CD4-positive, alpha-beta T cell treated with Interleukin-15 for 4 hours (primary cell): ENCODE data around the gene PAPPA.

Experiments
- DNase-seq: peaks from one replicate; pipeline ENCODE4 v3.0.0-alpha.2; 2020; ENCODE audit warnings: low spot score

The PAPPA gene

DNA sequence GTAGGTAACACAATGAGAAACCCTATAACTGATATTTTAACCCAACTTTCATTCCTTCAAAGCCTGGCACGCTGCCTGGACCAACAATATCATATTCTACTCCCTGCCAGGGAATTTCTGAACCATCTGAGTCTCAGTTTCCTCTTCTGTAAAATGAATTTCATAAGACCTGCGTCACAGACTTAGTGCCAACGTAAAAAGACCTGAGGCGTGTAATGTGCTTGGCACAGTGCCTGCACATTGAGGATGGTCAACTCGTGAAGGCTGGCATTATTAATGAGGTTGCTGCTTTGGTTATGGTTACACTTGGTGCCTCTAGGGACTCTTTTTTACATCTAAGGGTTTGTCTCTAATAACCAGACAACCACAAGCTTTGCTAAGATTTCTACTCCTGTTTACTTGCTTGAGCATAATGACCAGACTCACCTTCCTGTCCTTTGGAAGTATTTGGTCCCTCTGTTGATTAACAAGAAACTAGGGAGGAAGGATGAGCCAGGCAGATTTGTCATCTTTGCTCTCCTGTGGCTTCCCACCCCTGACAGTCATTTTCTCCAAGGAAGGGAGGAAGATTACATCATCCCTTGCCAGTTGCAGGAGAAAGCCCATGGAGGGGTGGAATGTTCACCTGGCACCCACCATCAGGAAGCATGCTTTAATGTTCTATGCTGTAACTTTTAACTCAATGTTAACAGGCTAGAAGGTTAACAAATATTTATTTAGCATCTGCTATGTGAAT lies 79.0 kb downstream of the PAPPA start:
- no peak for DNase-seq

DNA sequence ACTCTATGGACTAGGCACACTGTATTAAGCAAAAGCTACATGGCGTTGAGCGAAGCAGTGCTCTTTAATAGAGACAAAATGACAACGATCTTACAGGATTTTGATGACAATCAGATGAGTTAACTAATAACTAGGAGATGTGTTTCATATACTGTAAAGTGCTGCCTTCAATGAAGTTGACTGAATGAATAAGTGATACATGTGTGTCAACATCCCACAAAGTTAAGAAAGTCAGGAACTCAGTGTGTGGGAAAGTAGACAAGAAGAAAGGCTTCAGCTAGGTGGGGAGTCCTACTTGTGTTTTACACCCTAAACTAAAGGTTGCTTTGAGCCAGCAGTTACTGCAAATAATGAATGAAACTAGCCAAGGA lies 79.6 kb downstream of the PAPPA start:
- no peak for DNase-seq

DNA sequence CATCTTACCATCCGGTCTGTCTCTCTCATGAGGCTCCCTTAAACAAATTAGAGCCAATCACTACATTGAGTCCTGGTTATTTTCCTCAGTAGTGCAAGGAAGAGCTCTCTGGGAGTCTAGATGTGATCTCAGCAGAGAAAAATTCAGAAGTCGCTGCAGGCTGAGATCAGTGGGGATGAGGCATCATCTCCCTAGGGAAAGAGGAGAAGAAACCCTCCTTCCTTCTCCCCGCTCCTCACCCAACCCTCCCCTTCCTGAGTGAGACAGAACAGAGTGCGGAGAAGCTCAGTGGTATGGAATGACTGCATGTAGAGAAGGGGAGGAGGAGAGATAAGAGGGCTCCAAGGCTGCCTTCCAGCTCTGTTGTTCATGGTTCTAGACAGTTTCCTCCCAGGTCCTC lies 80.5 kb downstream of the PAPPA start:
- no peak for DNase-seq

DNA sequence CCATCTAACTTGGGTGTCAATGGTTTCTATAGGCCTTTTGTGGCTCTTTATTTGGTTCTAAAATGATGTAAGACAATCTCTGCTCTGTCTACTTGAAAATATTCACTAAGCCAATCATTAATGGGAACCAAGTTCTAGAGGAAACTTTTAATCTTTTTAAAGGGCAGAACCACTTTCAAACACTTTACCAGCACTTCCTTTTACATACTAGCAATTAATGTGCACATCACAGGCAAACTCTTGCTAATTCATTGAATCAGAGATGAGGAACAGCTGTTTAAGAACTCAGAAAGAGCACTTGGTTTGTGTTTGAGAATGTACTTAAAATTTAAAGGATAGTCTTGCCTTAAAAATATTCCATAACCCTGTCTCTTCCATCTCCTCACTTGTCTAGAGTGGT lies 83.4 kb downstream of the PAPPA start:
- no peak for DNase-seq

DNA sequence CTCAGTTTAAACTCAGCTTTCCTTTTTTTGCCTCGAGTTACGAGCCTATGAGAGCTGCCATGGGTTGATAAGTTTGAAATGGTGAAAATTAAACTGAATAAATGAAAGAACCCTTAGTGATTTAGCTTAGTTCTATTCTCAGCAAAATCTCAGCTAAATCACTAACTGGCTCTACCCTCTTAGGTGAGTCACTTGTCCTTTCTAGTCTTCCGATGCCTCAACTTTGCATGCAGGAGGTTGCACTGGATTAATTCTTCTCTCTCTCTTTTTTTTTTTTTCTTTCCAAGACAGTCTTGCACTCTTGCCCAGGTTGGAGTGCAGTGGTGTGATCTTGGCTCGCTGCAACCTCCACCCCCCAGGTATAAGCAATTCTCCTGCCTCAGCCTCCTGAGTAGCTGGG lies 83.9 kb downstream of the PAPPA start:
- DNase-seq = no peak

DNA sequence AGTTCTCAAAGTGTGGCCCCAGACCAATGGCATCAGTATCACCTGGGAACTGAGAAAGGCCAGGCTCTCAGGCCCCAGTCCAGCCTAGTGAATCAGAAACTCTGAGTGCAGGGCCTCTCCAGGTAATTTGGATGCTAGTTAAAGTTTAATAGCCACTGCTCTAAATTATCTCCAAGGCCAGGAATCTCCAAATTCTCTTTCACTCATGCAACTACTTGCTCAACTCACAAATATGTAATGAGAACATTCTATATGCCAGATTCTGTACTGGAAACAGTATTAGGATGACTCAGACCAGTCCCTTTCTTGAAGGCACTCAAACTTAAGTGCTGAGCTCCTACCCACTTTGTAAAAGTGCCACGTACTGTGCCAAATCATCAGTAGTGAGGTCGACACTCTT lies 84.6 kb downstream of the PAPPA start:
- DNase-seq = no peak

DNA sequence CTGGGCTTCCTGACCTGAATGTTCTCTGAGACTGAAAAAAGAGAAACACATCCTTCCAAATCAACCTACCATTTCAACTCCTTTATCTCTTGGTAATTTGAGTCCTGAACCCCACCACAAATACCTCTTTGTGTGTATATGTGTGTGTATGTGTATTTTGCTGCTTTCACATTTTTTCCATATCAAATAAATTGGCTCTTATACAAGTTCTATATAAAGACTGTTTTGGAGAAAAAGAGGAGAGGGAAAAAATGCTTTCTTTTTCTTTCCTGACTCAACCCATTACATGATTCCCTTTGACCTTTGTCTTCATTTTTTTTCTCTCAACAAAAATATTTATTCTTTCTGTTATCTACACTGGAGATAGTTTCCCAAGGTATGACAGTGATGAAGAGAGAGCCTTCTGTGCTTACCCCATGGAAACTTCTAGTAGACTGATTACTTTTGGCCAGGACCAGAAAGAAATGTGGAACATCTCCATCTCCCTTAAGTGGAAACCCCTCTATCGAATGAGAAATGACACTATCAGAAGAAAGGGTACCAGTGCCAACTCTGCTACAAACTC lies 85.3 kb downstream of the PAPPA start:
- DNase-seq = no peak

DNA sequence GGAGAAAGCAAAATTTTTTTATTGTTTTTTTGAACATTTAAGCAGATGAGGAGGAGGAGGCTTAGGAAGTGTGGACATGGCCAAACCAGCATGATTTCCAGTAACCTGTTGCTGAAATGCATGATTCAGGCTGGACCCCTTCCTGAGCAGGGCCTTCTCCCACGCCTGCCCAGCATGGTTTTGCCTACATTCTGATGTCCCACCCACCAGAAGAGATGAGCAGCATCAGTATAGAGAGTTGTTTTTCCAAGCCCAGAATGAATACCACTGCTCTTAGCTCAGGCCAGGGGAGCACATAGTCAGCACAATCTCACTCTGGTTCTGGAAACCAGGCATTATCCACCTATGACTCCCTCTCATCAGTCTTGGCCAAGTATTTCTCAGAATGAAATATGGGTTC lies 90.1 kb downstream of the PAPPA start:
- DNase-seq = no peak

DNA sequence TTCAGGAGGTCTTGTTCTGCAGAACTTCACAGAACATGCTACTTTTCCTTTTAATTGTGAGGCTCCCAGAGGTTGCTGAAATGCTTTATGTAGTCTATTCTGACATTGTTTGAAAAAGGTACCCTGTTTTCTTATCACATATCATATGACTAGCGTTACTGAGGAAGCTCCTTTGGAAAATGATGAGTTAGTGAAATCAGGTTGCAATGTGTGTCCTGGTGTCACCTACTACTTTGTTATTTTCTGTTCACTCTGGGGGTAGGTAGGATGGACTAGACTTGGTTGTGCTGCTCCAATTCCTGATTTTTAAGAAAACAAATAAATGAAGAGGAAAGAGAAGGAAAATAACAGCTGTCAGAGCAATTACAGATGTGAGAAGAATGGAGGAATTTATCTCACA lies 93.7 kb downstream of the PAPPA start:
- DNase-seq = no peak

DNA sequence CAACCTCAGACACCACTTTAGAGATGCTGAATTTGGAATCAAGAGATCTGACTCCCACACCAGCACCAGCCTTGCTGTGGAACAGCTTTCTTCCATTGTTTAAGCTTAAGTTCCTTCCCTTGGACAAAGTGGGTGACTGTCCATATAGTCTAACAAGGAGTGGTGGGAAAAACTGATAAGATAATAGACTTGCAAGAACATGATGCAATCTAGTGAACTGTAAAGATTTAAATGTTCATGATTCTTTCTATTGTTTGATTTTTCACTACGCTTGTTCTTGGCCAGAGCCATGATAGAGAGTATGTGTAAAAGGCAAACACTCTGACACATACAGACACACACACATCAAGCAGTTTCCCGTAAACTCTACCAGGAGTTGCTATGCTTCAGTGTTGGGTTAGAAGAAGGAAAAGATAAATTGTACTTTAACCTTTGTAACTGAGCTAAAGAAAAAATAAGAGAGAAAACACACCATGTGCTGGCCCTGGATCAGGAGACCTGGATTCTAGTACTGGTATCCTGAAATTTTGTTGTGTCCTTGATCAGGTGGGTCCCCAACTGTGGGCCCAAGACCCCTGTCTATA lies 94.3 kb downstream of the PAPPA start:
- no peak for DNase-seq

DNA sequence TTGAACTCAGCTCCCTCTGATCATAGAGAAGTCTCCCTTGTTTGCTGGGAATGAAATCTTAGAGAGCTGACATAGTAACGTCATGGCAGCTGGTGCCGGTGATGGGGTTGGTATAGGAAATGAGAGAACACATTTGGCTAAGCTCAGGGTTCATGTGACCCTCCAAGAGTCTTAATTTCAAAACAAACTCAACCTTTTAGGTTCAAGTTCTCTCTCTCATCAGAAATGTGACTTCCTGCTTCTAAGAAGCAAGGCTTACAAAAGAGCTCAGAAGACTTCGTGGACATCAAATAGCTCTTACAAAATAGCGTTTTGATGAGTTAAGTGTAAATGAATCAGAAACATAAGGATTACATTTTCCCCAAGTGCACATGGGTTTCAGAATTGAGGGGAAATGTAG lies 97.3 kb downstream of the PAPPA start:
- no peak for DNase-seq

DNA sequence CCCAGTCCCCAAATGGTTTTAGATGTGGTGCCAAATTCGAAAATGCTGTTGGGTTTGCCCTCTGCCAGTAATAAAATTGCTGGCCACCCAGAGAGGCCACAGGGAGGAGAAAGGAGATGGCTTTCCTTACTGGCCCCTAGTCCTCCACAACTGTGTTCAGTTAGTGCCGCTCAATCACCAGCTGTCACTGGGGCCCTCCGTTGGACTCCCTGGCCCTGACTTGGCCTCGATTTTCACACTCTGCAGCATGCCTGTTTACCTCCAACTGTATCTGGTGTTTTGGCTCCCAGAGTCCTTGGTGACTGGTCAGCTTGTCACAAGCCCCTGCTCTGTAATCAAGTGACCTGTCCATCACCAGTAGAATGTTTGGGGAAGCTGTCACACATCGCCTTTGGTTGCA lies 97.8 kb downstream of the PAPPA start:
- DNase-seq = no peak

DNA sequence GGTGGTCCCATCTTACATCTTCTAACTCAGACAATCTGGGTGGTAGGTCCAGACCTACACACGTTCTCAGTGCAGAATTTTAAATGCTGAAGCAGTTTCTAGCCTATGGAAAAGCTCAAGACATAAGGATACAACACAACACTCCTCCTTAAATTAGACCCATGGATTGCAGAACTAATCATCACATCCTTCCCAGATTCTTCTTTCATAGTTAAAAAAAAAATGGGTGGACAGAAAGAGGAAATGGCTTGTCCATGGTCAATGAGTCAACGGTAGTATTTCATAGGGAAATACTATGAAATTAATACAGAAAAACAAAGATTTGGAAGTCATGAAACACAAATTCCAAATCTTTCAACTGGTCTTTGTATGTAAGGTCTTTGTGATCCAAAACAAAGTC lies 106.9 kb downstream of the PAPPA start:
- no peak for DNase-seq

DNA sequence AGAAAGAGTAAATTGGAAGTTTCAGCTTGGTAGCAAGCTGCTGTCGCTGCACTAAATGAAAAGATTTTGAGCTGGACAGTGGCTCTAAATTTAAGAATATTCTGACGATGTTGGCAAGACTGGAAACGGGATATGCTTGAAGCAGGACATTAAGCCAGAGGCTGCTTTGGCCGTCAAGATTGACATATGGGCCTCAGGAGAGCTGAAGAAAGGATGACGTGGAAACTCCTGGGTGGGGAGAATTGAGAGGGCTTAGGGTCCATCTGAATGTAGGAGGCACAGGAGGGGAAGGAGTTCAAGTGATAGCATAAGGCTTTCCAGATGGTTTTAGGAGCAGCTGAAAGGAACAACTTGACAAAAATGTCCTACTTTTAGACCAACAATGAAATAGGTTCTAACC lies 108.9 kb downstream of the PAPPA start:
- no peak for DNase-seq

DNA sequence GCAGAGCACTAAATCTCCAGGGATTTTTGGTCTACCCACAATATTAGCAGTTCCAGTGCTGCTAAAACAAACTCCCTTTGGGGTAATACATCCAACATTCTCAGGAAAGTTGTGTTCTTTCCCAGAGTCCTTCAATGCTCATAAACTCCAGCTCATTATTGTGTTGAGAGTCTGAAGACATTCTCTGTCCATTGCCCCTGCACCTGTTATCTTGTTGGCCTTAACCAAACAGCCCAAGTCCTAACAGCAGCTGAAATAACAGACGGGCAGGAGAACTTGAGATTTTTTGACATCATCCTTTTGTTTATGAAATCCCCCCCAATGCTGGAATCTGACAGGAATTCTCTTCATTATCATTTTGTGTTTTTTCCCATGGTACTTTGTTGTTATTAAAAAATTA lies 110.8 kb downstream of the PAPPA start:
- no peak for DNase-seq

DNA sequence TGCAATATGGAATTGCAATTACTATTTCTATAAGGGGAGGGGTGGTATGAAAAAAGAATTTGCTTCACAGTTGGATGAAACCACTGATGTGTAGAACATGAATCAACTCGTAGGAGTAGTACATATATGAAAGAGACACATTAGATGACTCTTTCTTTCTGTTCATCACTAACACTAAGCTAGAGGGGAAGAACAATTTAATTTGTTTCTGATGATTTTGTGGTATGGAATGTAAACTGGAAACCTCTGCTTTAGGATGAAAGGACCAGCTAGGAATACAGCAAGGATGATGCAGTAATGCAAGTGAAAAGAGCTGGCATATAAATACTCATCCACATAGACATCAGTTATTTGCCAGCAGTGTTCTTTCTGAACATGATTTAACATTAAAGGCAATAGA lies 113.4 kb downstream of the PAPPA start:
- DNase-seq = no peak

DNA sequence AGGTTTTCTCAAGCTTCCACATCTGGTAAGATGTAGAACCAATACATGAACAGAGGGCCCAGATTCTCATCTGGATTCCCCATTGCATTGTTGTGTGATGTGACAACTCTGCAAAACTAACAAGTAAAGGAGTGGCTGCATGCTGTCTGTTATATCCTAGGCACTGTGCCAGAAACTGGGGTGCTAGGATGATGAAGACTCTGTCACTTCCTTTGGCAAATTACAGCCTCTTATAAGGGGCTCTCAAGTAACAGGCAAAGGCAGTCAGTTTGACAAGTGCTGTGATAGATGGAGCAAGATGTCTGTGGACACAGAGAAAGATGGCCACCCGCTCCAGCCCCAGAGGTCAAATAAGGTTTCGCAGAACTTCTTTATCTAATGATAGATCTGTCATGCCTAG lies 115.7 kb downstream of the PAPPA start:
- DNase-seq = no peak

DNA sequence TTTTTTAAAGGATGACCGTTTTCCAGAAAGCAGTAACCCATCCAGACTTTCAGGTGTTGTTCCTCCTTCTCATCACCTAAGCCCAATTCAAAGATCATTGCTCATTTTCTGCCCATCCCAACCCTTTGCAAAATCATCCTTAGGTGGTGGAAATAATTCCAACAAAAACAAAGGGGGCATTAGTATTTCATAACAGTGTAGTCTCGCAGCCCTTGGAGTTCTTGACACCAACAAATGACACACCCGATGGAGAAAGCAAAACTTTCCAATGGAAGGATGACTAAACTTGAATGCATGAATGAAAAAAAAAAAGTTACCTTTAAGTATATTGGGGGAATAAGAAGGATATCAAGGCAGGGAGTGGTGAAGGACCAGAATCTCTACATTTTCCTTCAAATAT lies 117.0 kb downstream of the PAPPA start:
- no peak for DNase-seq

DNA sequence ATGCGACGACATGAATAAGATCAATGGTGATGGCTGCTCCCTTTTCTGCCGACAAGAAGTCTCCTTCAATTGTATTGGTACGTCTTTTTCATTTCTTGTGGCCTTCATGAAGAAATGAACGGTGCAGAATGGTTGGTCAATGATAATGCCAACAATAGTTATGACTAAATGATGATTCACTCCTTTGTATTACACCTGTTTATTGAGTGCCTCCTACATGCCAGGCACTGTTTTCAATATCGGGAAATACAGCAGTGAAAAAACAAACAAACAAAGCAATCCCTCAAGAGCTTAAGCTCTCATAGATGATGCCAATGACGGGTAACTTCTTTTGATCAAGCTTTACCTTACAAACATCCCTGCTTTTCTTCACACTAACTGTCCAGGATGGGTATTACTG lies 117.7 kb downstream of the PAPPA start:
- DNase-seq = no peak

DNA sequence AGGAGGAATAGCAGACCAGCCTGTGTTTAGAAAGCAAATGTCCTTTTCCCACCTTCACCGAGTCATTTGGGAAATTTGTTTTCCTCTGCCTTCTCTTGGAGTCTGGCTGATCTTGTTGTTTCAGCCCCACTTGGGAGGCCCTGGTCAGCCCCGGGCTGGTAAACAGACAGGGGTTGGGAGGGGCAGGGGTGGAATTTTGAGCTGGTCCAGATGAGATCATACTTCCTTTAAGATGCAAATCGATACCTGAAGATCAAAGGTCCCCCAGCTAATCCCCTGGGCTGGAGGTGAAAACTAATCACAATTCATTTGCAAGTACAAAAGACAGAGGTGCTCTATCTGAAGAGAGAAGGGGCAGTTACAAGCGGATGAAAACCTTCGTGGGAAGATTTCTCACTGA lies 118.4 kb downstream of the PAPPA start:
- DNase-seq = no peak

DNA sequence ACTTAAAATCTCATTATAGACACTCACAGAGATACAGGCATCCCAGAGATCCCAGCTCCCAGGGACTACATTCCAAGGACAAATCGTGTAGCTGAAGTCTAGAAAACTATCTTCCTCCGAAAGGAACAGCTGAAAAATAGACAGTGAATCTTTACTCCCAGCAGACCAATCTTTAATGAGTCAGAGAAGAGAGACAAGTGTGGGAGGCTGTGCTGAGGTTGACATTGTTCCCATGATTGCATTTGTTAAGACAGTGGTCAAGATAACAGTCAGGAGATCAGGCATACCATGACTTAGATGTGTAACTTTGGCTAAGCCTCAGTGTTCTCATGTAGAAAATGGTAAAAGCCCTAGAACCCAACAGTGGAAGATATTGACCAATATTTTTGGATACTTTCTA lies 120.7 kb downstream of the PAPPA start:
- DNase-seq = no peak

DNA sequence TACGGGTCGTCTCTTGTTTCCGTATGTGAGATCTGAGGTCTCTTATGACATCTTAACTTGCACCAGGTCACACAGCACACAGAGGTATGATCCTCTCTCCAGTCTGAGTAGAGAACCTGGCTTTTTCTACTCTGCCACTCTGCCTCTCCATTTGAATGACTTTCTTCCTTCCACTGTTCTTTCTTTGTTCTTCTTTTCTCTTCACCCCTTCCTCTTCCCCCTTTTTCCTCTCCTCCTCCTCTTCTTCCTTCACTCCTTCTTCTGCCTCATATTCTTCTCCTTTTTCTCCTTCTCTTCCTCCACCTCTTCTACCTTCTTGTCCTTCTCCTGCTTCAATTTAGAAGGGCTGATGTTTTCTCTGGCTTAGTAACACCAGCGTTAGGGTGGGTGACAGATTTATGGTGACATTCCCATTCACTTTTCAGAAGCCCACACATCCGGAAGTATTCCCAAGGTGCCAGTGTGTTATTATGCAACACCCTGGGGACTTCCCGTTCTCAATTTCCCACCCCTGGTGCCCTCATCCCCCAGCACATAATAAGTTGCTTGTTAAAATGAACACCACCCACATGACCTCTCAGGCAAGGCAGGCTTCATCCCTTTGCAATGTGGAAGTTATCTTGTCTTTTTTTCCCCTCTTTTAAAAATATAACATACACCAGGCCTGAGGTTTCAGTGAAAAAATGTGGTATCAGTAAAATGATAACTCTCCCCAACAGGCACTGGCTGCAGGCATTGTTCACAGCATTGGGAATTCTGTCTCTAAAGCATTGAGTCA lies 122.0 kb downstream of the PAPPA start:
- DNase-seq = no peak

DNA sequence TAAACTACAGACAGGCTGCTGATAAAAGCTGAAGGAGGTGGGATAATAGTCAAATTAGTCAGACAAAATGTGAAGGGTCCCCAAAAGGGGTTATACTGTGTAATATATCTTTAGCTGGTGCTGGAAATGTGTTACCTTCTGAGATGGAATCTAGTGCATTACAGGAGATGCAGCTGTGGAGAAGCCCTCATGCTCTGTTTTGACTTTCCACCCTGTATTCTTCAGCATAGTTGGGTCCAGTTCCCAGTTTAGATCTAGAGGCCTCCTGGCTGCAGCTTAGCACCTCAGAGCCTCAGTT lies 122.6 kb downstream of the PAPPA start:
- no peak for DNase-seq
